OCI-M1 (cell line): ENCODE measurements around the gene ARID2.
A peak's percentile ranks its signal among the peaks of the same experiment; 100 is the strongest.

Source experiments
- DNase-seq: peaks from one replicate; lab custom pipeline; 2025; lab: John Stamatoyannopoulos, UW

Gene ARID2, protein sequence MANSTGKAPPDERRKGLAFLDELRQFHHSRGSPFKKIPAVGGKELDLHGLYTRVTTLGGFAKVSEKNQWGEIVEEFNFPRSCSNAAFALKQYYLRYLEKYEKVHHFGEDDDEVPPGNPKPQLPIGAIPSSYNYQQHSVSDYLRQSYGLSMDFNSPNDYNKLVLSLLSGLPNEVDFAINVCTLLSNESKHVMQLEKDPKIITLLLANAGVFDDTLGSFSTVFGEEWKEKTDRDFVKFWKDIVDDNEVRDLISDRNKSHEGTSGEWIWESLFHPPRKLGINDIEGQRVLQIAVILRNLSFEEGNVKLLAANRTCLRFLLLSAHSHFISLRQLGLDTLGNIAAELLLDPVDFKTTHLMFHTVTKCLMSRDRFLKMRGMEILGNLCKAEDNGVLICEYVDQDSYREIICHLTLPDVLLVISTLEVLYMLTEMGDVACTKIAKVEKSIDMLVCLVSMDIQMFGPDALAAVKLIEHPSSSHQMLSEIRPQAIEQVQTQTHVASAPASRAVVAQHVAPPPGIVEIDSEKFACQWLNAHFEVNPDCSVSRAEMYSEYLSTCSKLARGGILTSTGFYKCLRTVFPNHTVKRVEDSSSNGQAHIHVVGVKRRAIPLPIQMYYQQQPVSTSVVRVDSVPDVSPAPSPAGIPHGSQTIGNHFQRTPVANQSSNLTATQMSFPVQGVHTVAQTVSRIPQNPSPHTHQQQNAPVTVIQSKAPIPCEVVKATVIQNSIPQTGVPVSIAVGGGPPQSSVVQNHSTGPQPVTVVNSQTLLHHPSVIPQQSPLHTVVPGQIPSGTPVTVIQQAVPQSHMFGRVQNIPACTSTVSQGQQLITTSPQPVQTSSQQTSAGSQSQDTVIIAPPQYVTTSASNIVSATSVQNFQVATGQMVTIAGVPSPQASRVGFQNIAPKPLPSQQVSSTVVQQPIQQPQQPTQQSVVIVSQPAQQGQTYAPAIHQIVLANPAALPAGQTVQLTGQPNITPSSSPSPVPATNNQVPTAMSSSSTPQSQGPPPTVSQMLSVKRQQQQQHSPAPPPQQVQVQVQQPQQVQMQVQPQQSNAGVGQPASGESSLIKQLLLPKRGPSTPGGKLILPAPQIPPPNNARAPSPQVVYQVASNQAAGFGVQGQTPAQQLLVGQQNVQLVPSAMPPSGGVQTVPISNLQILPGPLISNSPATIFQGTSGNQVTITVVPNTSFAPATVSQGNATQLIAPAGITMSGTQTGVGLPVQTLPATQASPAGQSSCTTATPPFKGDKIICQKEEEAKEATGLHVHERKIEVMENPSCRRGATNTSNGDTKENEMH (N-terminal part only)

DNA sequence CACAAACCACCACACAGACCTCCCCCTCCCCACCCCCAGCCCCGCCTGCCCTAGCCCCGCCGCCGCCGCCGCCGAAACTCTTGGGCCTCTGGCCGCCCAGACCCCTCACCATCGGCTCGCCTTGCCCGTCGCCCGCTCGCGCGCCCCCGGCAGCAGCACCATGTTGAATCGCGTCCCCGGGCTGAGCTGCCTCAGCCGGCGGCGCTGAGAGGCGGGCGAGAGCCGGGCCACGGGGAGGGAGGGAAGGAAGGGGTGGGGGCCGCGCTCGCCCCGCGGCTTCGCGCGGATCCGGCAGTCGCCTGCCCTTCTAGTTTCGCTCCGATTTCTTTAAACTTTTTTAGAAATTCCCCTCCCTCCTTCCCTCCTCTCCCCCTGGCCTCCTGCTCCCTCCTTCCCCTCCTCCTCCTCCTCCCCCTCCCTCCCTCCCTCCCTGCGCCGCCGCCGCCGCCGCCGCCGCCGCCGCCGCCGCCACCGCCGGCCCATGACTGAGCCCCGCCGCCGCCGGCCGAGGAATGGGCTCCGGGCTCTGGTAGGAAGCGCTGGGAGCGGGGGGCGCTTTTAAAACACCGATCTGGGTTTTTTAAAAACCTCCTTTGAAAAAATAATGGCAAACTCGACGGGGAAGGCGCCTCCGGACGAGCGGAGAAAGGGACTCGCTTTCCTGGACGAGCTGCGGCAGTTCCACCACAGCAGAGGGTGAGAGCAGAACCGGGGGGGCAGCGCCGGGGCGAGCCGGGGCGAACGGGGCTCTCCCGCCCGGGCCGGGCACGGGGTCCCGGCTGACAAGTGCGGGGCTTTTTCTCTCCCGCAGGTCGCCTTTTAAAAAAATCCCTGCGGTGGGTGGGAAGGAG lies at the start of gene ARID2:
Gene ARID2, plus strand, starts transcription at position 474 of the 851 bp plus-strand sequence. Its CDS starts 131 bp downstream, at position 605.
- DNase-seq = peak; percentile 83

GRCh38 chr12:45680362-45680761 lies 49.1 kb upstream of the ARID2 start:
- no peak for DNase-seq

- no peak for DNase-seq
Measured at GRCh38 chr12:45681465-45681864, 48.0 kb upstream of the ARID2 start.

GRCh38 chr12:45685680-45686079 lies 43.8 kb upstream of the ARID2 start:
- DNase-seq = no peak

GRCh38 chr12:45687081-45688015 lies 42.2 kb upstream of the ARID2 start:
- no peak for DNase-seq

GRCh38 chr12:45688183-45688582 lies 41.3 kb upstream of the ARID2 start:
- DNase-seq = no peak

- DNase-seq = peak; percentile 9
Measured at GRCh38 chr12:45695035-45695434, 34.5 kb upstream of the ARID2 start.

- no peak for DNase-seq
Measured at GRCh38 chr12:45695606-45696005, 33.9 kb upstream of the ARID2 start.

DNA sequence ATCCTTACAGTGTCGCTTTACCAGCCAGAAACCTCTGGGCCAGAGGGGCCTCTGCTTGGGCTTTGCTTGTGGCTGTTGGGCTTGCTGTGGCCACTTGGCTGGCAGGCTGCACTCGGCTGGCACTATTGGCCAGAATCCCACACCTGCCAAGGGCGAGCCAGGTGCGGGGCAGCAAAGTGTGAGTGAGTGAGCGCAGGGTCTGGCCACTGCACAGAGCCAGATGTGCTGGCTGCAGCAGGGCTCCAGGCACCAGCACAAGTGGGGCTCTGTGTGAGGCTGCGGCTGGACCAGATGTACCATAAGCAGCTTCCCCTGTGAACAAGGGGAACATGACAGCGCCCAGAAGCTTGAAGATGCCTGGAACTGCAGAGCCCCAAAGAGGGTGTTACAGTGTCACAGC lies 33.5 kb upstream of the ARID2 start:
- no peak for DNase-seq

GRCh38 chr12:45697371-45697770 lies 32.1 kb upstream of the ARID2 start:
- DNase-seq = peak; percentile 59

DNA sequence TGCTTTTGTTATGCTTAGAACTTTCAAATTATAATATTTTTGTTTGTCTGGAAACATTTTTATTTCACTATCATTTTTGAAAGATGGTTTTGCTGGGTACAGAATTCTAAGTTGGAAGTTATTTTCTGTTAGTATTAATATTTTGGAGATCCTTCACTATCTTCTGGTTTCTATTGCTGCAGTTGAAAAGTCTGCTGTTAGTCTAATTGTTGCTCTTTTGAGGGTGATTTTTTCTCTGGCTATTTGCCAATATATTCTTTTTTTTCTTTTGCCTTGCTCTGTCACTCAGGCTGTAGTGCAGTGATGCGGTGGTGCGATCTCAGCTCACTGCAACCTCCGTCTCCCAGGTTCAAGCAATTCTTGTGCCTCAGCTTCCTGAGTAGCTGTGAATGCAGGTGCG lies 28.2 kb upstream of the ARID2 start:
- no peak for DNase-seq

- DNase-seq = no peak
Measured at GRCh38 chr12:45703942-45704341, 25.6 kb upstream of the ARID2 start.

GRCh38 chr12:45704968-45705367 lies 24.5 kb upstream of the ARID2 start:
- no peak for DNase-seq

DNA sequence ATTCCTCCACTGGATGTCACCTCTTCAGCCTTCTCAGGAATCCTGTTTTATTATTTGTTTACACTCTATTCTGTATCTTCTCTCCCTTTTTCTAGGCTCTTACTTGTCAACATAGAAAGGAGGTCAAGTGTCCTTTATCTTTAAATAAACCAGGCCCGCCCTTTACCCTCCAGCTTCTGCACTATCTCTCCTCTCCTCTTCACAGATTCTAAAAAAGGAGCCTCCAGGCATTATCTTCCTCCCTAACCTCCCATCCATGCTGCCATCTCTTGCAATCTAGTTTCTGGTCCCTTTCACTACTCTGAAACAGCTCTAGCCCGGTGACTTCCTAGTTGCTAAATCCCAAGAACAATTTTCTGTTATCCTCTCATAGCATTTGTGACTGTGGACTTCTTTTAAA lies 24.1 kb upstream of the ARID2 start:
- peak; percentile 29 for DNase-seq

DNA sequence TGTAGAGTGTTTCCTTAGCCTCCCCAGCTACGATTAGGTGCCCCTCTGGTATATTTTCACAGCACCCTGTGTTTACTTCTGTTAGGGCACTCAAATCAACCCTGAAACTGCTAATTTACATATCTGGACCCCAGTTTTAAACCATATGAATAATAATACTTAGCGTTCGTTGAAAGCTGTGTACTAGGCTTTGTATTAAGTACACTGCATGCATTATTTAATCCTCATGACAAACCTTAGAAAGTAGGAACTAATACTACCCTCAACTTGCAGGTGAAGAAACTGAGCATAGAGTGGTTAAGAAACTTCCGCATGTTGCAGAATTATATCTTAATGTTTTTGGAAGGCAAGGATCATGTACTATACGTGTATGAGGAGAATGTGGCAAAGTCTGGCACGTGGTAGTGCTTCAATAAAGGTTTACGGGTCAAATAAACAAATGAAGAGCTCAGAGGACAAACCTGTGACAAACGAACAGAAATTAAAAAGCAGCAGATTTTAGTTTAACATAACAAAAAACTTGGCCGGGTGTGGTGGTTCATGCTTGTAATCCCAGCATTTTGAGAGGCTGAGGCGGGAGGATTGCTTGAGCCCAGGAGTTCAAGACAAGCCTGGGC lies 22.2 kb upstream of the ARID2 start:
- no peak for DNase-seq

DNA sequence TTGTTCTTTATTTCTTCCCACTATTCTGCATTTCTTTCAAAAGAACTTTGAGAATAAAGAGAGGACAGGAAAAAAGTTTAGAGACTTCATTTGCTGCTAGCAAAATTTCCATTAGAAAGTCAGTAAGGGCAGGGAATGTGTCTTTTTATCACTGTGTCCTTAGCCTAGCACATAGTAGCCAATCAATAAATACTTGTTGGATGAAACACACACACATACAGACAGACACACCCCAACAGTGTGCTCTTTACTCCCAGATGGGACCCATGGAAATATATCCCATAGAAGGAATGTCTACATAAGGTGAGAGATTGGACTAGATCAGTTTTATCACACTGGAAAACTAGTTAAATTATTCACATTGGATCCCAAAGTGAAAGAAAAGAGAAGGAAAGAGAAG lies 21.1 kb upstream of the ARID2 start:
- DNase-seq = no peak

GRCh38 chr12:45708901-45709300 lies 20.6 kb upstream of the ARID2 start:
- DNase-seq = no peak

DNA sequence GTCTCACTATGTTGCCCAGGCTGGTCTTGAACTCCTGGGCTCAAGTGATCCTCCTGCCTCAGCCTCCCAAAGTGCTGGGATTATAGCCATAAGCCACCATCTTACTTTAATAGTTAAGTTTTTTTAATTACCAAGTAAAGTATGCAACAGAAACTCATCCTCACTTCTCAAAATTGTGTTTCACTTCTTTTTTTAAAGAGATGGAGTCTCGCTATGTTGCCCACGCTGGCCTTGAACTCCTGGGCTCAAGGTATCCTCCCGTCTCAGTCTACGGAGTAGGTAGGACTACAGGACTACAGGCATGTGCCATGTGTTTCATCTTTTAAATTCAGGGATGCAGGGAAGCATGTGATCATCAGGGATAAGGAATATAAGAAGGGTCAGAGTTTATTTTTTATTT lies 17.2 kb upstream of the ARID2 start:
- DNase-seq = no peak

GRCh38 chr12:45713078-45713477 lies 16.4 kb upstream of the ARID2 start:
- no peak for DNase-seq

- DNase-seq = no peak
Measured at GRCh38 chr12:45718306-45718705, 11.2 kb upstream of the ARID2 start.
